Brain microvascular endothelial cell (primary cell): Measurements from ENCODE around the gene ZAR1L.

ENCODE experiments used
- DNase-seq: peaks from one replicate; pipeline ENCODE4 v3.0.0-alpha.2; 2020
- H3K27ac ChIP-seq: fragments of 250-450 bp; sonication (Bioruptor Pico); 2 replicates; pipeline ENCODE4 v1.5.1; 2020; ENCODE audit warnings: mild to moderate bottlenecking, moderate library complexity
- H3K27me3 ChIP-seq: fragments of 250-450 bp; sonication (Bioruptor Pico); replicated peaks from 2 replicates; pipeline ENCODE4 v1.5.1; 2020; ENCODE audit warnings: mild to moderate bottlenecking
- H3K36me3 ChIP-seq: fragments of 250-450 bp; sonication (Bioruptor Pico); replicated peaks from 2 replicates; pipeline ENCODE4 v1.5.1; 2020; ENCODE audit warnings: mild to moderate bottlenecking
- H3K4me3 ChIP-seq: 2 replicates; pipeline ENCODE4 v1.5.1; 2011; ENCODE audit warnings: low read depth, mild to moderate bottlenecking, control low read depth, low read length, moderate library complexity
- in situ Hi-C: cut with HindIII; loops from 2 replicates; pipeline ENCODE4 v1.10.0; 2017; ENCODE audit warnings: low sequenced_read_pairs, low pct_ligation_motif_present
- TF ChIP-seq, protein P1 (sequence below): IDR thresholded peaks from 2 replicates; pipeline ENCODE4 v1.5.1; 2011; ENCODE audit warnings: low read depth, mild to moderate bottlenecking, moderate library complexity, low read length, control low read depth, inconsistent platforms; ENCODE audit errors: missing control alignments

Gene ZAR1L

DNA sequence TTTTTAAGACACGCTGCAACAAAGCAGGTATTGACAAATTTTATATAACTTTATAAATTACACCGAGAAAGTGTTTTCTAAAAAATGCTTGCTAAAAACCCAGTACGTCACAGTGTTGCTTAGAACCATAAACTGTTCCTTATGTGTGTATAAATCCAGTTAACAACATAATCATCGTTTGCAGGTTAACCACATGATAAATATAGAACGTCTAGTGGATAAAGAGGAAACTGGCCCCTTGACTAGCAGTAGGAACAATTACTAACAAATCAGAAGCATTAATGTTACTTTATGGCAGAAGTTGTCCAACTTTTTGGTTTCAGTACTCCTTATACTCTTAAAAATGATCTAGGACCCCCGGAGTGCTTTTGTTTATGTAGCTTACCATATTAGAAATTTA, 1.3 kb upstream of the ZAR1L start:
- no peaks in the 10 kb centered on the region for H3K27me3 ChIP-seq
- peak overlapping the region; percentile 79 for H3K4me3 ChIP-seq
- no peak for DNase-seq
- TF ChIP-seq, protein P1, sequence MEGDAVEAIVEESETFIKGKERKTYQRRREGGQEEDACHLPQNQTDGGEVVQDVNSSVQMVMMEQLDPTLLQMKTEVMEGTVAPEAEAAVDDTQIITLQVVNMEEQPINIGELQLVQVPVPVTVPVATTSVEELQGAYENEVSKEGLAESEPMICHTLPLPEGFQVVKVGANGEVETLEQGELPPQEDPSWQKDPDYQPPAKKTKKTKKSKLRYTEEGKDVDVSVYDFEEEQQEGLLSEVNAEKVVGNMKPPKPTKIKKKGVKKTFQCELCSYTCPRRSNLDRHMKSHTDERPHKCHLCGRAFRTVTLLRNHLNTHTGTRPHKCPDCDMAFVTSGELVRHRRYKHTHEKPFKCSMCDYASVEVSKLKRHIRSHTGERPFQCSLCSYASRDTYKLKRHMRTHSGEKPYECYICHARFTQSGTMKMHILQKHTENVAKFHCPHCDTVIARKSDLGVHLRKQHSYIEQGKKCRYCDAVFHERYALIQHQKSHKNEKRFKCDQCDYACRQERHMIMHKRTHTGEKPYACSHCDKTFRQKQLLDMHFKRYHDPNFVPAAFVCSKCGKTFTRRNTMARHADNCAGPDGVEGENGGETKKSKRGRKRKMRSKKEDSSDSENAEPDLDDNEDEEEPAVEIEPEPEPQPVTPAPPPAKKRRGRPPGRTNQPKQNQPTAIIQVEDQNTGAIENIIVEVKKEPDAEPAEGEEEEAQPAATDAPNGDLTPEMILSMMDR = no peak
- H3K36me3 ChIP-seq = no peaks in the 10 kb centered on the region
- in situ Hi-C loops = no loop called here
- peak overlapping the region; percentile 83 for H3K27ac ChIP-seq

DNA sequence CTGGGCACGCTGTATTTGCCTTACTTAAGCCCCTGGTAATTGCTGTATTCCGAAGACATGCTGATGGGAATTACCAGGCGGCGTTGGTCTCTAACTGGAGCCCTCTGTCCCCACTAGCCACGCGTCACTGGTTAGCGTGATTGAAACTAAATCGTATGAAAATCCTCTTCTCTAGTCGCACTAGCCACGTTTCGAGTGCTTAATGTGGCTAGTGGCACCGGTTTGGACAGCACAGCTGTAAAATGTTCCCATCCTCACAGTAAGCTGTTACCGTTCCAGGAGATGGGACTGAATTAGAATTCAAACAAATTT, 821 bp upstream of the ZAR1L start:
- no peaks in the 10 kb centered on the region for H3K36me3 ChIP-seq
- H3K4me3 ChIP-seq = peak overlapping the region; percentile 79
- in situ Hi-C loops = no loop called here
- DNase-seq = no peak
- H3K27ac ChIP-seq = peak overlapping the region; percentile 83
- TF ChIP-seq, protein P1 = no peak
- no peaks in the 10 kb centered on the region for H3K27me3 ChIP-seq

DNA sequence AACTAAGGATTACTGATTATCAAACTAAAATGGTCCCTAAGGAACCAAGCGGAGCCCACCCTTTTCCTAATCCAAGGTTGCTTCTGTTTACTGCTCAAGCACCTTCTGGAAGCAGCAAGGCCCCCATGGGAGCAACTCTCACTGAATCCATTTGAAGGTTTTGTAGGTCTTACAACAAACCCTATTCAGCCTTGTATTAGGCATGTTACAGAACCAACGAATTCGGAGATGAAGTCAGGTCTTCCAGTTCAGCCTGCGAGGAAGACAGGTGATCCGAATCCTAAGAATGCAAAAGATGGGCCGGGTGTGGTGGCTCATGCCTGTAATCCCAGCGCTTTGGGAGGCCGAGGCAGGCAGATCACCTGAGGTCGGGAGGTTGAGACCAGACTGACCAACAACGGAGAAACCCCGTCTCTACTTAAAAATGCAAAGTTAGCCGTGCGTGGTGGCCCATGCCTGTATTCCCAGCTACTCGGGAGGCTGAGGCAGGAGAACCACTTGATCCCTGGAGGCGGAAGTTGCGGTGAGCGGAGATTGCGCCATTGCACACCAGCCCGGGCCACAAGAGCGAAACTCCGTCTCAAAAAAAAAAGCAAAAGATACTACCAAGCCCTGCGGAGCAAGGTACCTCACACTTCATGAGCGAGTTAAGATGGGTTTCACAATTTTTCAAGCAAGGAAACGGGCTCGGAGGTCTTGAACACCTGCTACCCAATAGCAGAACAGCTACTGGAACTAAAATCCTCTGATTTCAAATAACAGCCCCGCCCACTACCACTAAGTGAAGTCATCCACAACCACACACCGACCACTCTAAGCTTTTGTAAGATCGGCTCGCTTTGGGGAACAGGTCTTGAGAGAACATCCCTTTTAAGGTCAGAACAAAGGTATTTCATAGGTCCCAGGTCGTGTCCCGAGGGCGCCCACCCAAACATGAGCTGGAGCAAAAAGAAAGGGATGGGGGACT, 609 bp downstream of the ZAR1L start:
- TF ChIP-seq, protein P1 = no peak
- H3K36me3 ChIP-seq = no peaks in the 10 kb centered on the region
- H3K4me3 ChIP-seq = peak overlapping the region; percentile 79
- DNase-seq = peak; percentile 34
- H3K27ac ChIP-seq = peak overlapping the region; percentile 83
- in situ Hi-C loops = no loop called here
- no peaks in the 10 kb centered on the region for H3K27me3 ChIP-seq

DNA sequence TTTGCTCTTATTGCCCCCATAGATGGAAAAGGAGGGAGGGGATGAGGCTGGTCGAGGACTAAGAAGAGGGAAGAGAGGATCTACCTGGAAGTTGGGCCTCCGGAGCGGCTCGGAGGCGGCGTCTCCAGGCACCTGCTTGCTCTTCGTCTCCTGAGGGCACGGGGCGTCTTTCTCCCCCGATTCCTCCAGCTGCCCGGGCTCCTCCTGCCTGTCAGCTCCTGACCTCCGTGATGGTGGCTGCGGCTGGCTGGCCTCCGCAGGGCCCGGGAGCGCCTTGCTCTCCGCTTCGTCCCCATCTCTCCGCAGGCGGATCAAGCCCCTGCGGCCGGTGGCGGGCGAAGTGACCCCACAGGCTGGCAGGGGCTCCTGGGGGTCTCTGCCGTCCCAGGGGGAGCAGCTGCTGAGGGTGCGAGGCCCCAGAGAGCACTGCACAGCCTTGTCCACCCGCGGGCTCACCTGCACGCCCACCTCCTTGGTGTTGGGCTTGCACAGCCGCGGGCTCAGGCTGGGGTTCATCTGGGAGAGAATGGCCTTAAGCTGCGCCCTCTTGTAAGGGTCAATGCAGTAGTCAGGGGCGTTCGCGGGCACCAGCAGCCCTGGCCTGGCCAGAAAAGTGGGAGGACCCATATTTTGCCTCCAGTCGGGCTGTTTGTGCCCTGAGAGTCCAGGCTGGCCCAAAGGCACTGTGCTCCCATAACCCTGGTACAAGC, 3.8 kb downstream of the ZAR1L start:
- Histone ChIP-seq H3K36me3 (no peaks in the 10 kb centered on the region), H3K27me3 (no peaks in the 10 kb centered on the region), H3K27ac (no peak overlapping the region), H3K4me3 (no peak overlapping the region)
- in situ Hi-C loops = no loop called here
- no peak for DNase-seq
- TF ChIP-seq, protein P1 = no peak

DNA sequence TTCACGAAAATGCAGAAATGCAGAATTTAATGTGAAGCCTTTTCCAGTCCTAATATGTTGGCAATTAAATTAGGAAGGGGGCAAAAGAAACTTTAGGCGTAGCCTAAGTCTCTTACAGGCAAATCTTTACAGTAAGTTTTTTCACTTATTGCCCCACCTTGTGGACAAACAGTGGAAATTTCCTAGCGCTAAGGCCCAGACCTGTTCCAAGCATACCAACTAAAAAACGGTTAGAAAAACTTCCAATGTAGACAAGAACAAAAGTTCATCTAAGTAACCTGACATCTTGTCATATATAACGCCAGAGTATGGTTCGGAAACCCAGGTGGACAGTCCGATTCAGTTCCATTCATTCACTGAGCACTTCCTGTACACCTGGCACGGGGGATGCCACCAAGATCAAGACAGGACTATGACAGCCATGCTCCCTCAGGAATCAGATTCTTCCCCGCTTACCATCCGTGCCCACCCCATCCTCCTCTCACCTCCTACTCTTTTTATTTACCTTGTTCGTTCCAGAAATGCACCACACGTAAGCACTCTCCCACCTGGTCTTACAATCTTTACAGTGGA, 4.9 kb downstream of the ZAR1L start:
- Histone ChIP-seq H3K4me3 (no peak overlapping the region), H3K27ac (no peak overlapping the region), H3K27me3 (no peaks in the 10 kb centered on the region), H3K36me3 (no peaks in the 10 kb centered on the region)
- peak; percentile 43 for DNase-seq
- in situ Hi-C loops = no loop called here
- TF ChIP-seq, protein P1 = peak; percentile 72
